Measurements from ENCODE around the gene AKNAD1. TPM values are rescaled to one million over a fixed set of nuclear protein-coding genes. Genes with fewer than 3 reads are reported as not detected.

AKNAD1 gene
- total RNA-seq, 1 experiment from 2014 or later = 0.26 TPM

- in situ Hi-C loops (cut with HindIII; ENCODE audit: low pct_unique_long_range_greater_than_20kb, low sequenced_read_pairs) (no loop called here), intact Hi-C loops (cut with micrococcal nuclease; ENCODE audit: unreplicated experiment) (no loop called here)
- Histone ChIP-seq H3K27me3 (ENCODE audit: control insufficient read depth, insufficient read depth, low read length) (no peaks in the 10 kb centered on the region), H3K36me3 (ENCODE audit: control insufficient read depth, insufficient read depth, low read length) (no peaks in the 10 kb centered on the region), H3K27ac (ENCODE audit: low read length) (no peak overlapping the region), H3K4me1 (ENCODE audit: control insufficient read depth, insufficient read depth, low read length) (no peaks in the 10 kb centered on the region), H3K4me3 (ENCODE audit: low read depth in 2 of 2, low read length in 2 of 2) (no peak overlapping the region), H3K9me3 (ENCODE audit: control insufficient read depth, insufficient read depth, low read depth, low read length) (no peaks in the 10 kb centered on the region)
- TF ChIP-seq, protein P1, sequence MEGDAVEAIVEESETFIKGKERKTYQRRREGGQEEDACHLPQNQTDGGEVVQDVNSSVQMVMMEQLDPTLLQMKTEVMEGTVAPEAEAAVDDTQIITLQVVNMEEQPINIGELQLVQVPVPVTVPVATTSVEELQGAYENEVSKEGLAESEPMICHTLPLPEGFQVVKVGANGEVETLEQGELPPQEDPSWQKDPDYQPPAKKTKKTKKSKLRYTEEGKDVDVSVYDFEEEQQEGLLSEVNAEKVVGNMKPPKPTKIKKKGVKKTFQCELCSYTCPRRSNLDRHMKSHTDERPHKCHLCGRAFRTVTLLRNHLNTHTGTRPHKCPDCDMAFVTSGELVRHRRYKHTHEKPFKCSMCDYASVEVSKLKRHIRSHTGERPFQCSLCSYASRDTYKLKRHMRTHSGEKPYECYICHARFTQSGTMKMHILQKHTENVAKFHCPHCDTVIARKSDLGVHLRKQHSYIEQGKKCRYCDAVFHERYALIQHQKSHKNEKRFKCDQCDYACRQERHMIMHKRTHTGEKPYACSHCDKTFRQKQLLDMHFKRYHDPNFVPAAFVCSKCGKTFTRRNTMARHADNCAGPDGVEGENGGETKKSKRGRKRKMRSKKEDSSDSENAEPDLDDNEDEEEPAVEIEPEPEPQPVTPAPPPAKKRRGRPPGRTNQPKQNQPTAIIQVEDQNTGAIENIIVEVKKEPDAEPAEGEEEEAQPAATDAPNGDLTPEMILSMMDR (IDR thresholded peaks at IDR 0.05) = no peak
- no peak for TF ChIP-seq SIN3A (IDR thresholded peaks at IDR 0.05; ENCODE audit: borderline replicate concordance, insufficient read depth, low read depth, low read length)
- TF ChIP-seq TCF7L2 (IDR thresholded peaks at IDR 0.05; ENCODE audit: low read depth, low read length) = no peak
- TF ChIP-seq REST (IDR thresholded peaks at IDR 0.05; ENCODE audit: insufficient read depth in 1 of 2, low read depth in 2 of 2, low read length in 1 of 2) = no peak
- no peak for TF ChIP-seq POLR2AphosphoS5 (IDR thresholded peaks at IDR 0.05; ENCODE audit: low read depth, low read length)
- ATAC-seq (no peak), DNase-seq (ENCODE audit: low read depth, low spot score) (no peak)
- ChIA-PET CTCF (no interaction called here), POLR2A (no interaction called here)
- BruUV-seq (replicated peaks) = no TSS peak
These were observed 11.4 kb downstream of the AKNAD1 start for GRCh38 chr1:108845446-108845845.

- TF ChIP-seq POLR2AphosphoS5 (IDR thresholded peaks at IDR 0.05; ENCODE audit: low read depth, low read length) (no peak), SIN3A (IDR thresholded peaks at IDR 0.05; ENCODE audit: borderline replicate concordance, insufficient read depth, low read depth, low read length) (no peak), TCF7L2 (IDR thresholded peaks at IDR 0.05; ENCODE audit: low read depth, low read length) (no peak), REST (IDR thresholded peaks at IDR 0.05; ENCODE audit: insufficient read depth in 1 of 2, low read depth in 2 of 2, low read length in 1 of 2) (no peak)
- TF ChIP-seq, protein P1 (IDR thresholded peaks at IDR 0.05) = no peak
- no peak for ATAC-seq
- no peak overlapping the region for H3K4me3 ChIP-seq (ENCODE audit: low read depth in 2 of 2, low read length in 2 of 2)
- no TSS peak for BruUV-seq (replicated peaks)
- no peak overlapping the region for H3K27ac ChIP-seq (ENCODE audit: low read length)
- CTCF ChIA-PET = no interaction called here
- in situ Hi-C loops (cut with HindIII; ENCODE audit: low pct_unique_long_range_greater_than_20kb, low sequenced_read_pairs) = no loop called here
- no peak for DNase-seq (ENCODE audit: low read depth, low spot score)
- intact Hi-C loops (cut with micrococcal nuclease; ENCODE audit: unreplicated experiment) = no loop called here
- no peaks in the 10 kb centered on the region for H3K9me3 ChIP-seq (ENCODE audit: control insufficient read depth, insufficient read depth, low read depth, low read length)
- no peaks in the 10 kb centered on the region for H3K36me3 ChIP-seq (ENCODE audit: control insufficient read depth, insufficient read depth, low read length)
- no peaks in the 10 kb centered on the region for H3K4me1 ChIP-seq (ENCODE audit: control insufficient read depth, insufficient read depth, low read length)
- H3K27me3 ChIP-seq (ENCODE audit: control insufficient read depth, insufficient read depth, low read length) = no peaks in the 10 kb centered on the region
- POLR2A ChIA-PET = no interaction called here
These were observed 13.3 kb downstream of the AKNAD1 start for GRCh38 chr1:108843390-108844137.

All from Panc1 (cell line).